Esophagus muscularis mucosa (tissue), 3 donors: ENCODE results near the gene TMEM53.

ENCODE experiments used
- CTCF ChIP-seq, 3 experiments: fragments of 200-600 bp in 2 of 3; fragments of 450-650 bp in 1 of 3; sonication (generic) in 2 of 3; IDR thresholded peaks; one replicate each; pipeline ENCODE4 v1.5.1; 2017 to 2019; ENCODE audit warnings: antibody characterized with exemption in 3 of 3, mild to moderate bottlenecking in 2 of 3, moderate library complexity in 1 of 3
- POLR2AphosphoS5 ChIP-seq, 2 donors: sonication (generic); formaldehyde crosslinking; IDR thresholded peaks; one replicate each; pipeline ENCODE4 v1.6.1; 2017; ENCODE audit warnings: antibody characterized with exemption in 2 of 2

GRCh38 chr1:44681905-44682882 is 7.9 kb upstream of the TMEM53 start:
- TF ChIP-seq POLR2AphosphoS5 (IDR thresholded peaks at IDR 0.05) = no peak
- no peak for TF ChIP-seq CTCF (IDR thresholded peaks at IDR 0.05)
